DMS153 treated with DMSO at 0.1 percent for 48 hours (cell line): Measurements from ENCODE around the gene SPRN.
"Not testable (repeated sequence)": the region's sequence is repeated elsewhere in the genome, so short reads cannot be mapped to it uniquely, and the experiment has no call there.

Experiments used
- DNase-seq: peaks from one replicate; lab custom pipeline; 2025; ENCODE audit not compliant: unreplicated experiment; lab: John Stamatoyannopoulos, UW

SPRN gene

GRCh38 chr10:133388973-133389818 lies 35.2 kb downstream of the SPRN start:
- no peak for DNase-seq

- DNase-seq: no peak
These were observed 36.0 kb downstream of the SPRN start for GRCh38 chr10:133388236-133388972.

- DNase-seq: not testable (repeated sequence)
These were observed 37.5 kb downstream of the SPRN start for GRCh38 chr10:133386951-133387350.

- DNase-seq: no peak
These were observed 39.2 kb downstream of the SPRN start for GRCh38 chr10:133385214-133385613.

- no peak for DNase-seq
These were observed 40.4 kb downstream of the SPRN start for GRCh38 chr10:133384071-133384470.

GRCh38 chr10:133383551-133383950 lies 40.9 kb downstream of the SPRN start:
- no peak for DNase-seq

GRCh38 chr10:133381036-133381435 lies 43.4 kb downstream of the SPRN start:
- DNase-seq: no peak

- no peak for DNase-seq
These were observed 44.4 kb downstream of the SPRN start for GRCh38 chr10:133379801-133380666.

- peak; percentile 3 for DNase-seq
These were observed 45.1 kb downstream of the SPRN start, which contains the start of gene PAOX for GRCh38 chr10:133379152-133379800. Gene PAOX (plus strand): TSS chr10:133379262. CDS start chr10:133379317, 55 bp downstream.

GRCh38 chr10:133378251-133379096 lies 46.0 kb downstream of the SPRN start:
- DNase-seq: no peak

- no peak for DNase-seq
These were observed 46.6 kb downstream of the SPRN start for GRCh38 chr10:133377818-133378250.

- no peak for DNase-seq
These were observed 47.2 kb downstream of the SPRN start for GRCh38 chr10:133377025-133377817.

- DNase-seq: not testable (repeated sequence)
These were observed 48.2 kb downstream of the SPRN start for GRCh38 chr10:133376183-133376582.

GRCh38 chr10:133375357-133376115 lies 48.9 kb downstream of the SPRN start:
- no peak for DNase-seq

GRCh38 chr10:133373174-133374090 lies 51.0 kb downstream of the SPRN start, which contains the start of gene ECHS1:
Gene ECHS1 (minus strand): TSS chr10:133373354. CDS start chr10:133373333, 21 bp downstream.
- peak; percentile 72 for DNase-seq

- DNase-seq: no peak
These were observed 51.9 kb downstream of the SPRN start for GRCh38 chr10:133372507-133372906.
